SJCRH30 (cell line): ENCODE results near the gene CLDN24. TPM values are rescaled to one million over a fixed set of nuclear protein-coding genes. Genes with fewer than 3 reads are reported as not detected.
A peak's percentile ranks its signal among the peaks of the same experiment; 100 is the strongest.

Experiments used
- DNase-seq, 2 experiments: peaks; one replicate each; pipeline ENCODE4 v3.0.0-alpha.2; 2015 to 2020
- H3K27ac ChIP-seq: fragments of 250-450 bp; sonication (Bioruptor Pico); 2 replicates; pipeline ENCODE4 v1.5.1; 2020; ENCODE audit warnings: mild to moderate bottlenecking, moderate library complexity
- H3K27me3 ChIP-seq: fragments of 250-450 bp; sonication (Bioruptor Pico); 2 replicates; pipeline ENCODE4 v1.5.1; 2020; ENCODE audit warnings: mild to moderate bottlenecking, moderate library complexity
- H3K36me3 ChIP-seq: fragments of 250-450 bp; sonication (Bioruptor Pico); 2 replicates; pipeline ENCODE4 v1.5.1; 2020; ENCODE audit warnings: mild to moderate bottlenecking, moderate library complexity
- H3K4me1 ChIP-seq: fragments of 250-450 bp; sonication (Bioruptor Pico); 2 replicates; pipeline ENCODE4 v1.5.1; 2020; ENCODE audit warnings: mild to moderate bottlenecking, moderate library complexity
- H3K4me3 ChIP-seq: fragments of 250-450 bp; sonication (Bioruptor Pico); 2 replicates; pipeline ENCODE4 v1.5.1; 2020; ENCODE audit warnings: mild to moderate bottlenecking, moderate library complexity
- H3K9me3 ChIP-seq: fragments of 250-450 bp; sonication (Bioruptor Pico); replicated peaks from 2 replicates; pipeline ENCODE4 v1.5.1; 2020; ENCODE audit warnings: mild to moderate bottlenecking, moderate library complexity
- total RNA-seq: library from RNA; depleted of rRNA; stranded (reverse); fragments of >200 nt; shearing (Covaris generic); gene quantifications from 2 replicates; pipeline ENCODE4 v1.2.3, GENCODE V29; 2014; rRNA removed

Gene CLDN24
- not detected in 2 replicates for total RNA-seq

- no peak for DNase-seq
- Histone ChIP-seq H3K4me3 (no peak within 1 kb of the TSS), H3K27me3 (no peaks in the 10 kb centered on the region), H3K9me3 (no peaks in the 10 kb centered on the region), H3K36me3 (no peaks in the 10 kb centered on the region), H3K4me1 (no peaks in the 10 kb centered on the region), H3K27ac (no peak within 1 kb of the TSS)
Observed at GRCh38 chr4:183322326-183322725, at the start of gene CLDN24. Gene CLDN24, minus strand, starts transcription at chr4:183322426. Its CDS starts 0 bp downstream, at chr4:183322426.

GRCh38 chr4:183370786-183371185 lies 48.6 kb upstream of the CLDN24 start:
- H3K36me3 ChIP-seq = no peaks in the 10 kb centered on the region
- DNase-seq = no peak
- H3K27me3 ChIP-seq = no peaks in the 10 kb centered on the region
- no peak overlapping the region for H3K4me3 ChIP-seq
- no peaks in the 10 kb centered on the region for H3K9me3 ChIP-seq
- no peaks in the 10 kb centered on the region for H3K4me1 ChIP-seq
- H3K27ac ChIP-seq = no peak overlapping the region

GRCh38 chr4:183369073-183369472 lies 46.8 kb upstream of the CLDN24 start:
- Histone ChIP-seq H3K27ac (no peak overlapping the region), H3K9me3 (no peaks in the 10 kb centered on the region), H3K36me3 (no peaks in the 10 kb centered on the region), H3K4me1 (no peaks in the 10 kb centered on the region), H3K27me3 (no peaks in the 10 kb centered on the region), H3K4me3 (no peak overlapping the region)
- no peak for DNase-seq

GRCh38 chr4:183366206-183366835 lies 44.1 kb upstream of the CLDN24 start:
- H3K4me3 ChIP-seq = no peak overlapping the region
- H3K27ac ChIP-seq = no peak overlapping the region
- H3K4me1 ChIP-seq = no peaks in the 10 kb centered on the region
- no peaks in the 10 kb centered on the region for H3K9me3 ChIP-seq
- DNase-seq = no peak
- no peaks in the 10 kb centered on the region for H3K27me3 ChIP-seq
- H3K36me3 ChIP-seq = no peaks in the 10 kb centered on the region

GRCh38 chr4:183364025-183364424 lies 41.8 kb upstream of the CLDN24 start:
- Histone ChIP-seq H3K4me1 (no peaks in the 10 kb centered on the region), H3K27me3 (no peaks in the 10 kb centered on the region), H3K4me3 (no peak overlapping the region), H3K36me3 (no peaks in the 10 kb centered on the region), H3K9me3 (no peaks in the 10 kb centered on the region), H3K27ac (no peak overlapping the region)
- no peak for DNase-seq

GRCh38 chr4:183362916-183363542 lies 40.8 kb upstream of the CLDN24 start:
- no peaks in the 10 kb centered on the region for H3K27me3 ChIP-seq
- no peak overlapping the region for H3K27ac ChIP-seq
- no peak overlapping the region for H3K4me3 ChIP-seq
- no peaks in the 10 kb centered on the region for H3K4me1 ChIP-seq
- no peaks in the 10 kb centered on the region for H3K36me3 ChIP-seq
- H3K9me3 ChIP-seq = no peaks in the 10 kb centered on the region
- DNase-seq = no peak

GRCh38 chr4:183362036-183362435 lies 39.8 kb upstream of the CLDN24 start:
- DNase-seq = no peak
- H3K9me3 ChIP-seq = no peaks in the 10 kb centered on the region
- no peak overlapping the region for H3K27ac ChIP-seq
- H3K36me3 ChIP-seq = no peaks in the 10 kb centered on the region
- H3K27me3 ChIP-seq = no peaks in the 10 kb centered on the region
- no peak overlapping the region for H3K4me3 ChIP-seq
- H3K4me1 ChIP-seq = no peaks in the 10 kb centered on the region

- Histone ChIP-seq H3K27ac (no peak overlapping the region), H3K9me3 (no peaks in the 10 kb centered on the region), H3K36me3 (no peaks in the 10 kb centered on the region), H3K27me3 (no peaks in the 10 kb centered on the region), H3K4me3 (no peak overlapping the region), H3K4me1 (no peaks in the 10 kb centered on the region)
- peak in 1 of 2 experiments; percentile 4 for DNase-seq
Observed at GRCh38 chr4:183360161-183360919, 38.1 kb upstream of the CLDN24 start.

GRCh38 chr4:183358215-183358755 lies 36.1 kb upstream of the CLDN24 start:
- H3K27me3 ChIP-seq = no peaks in the 10 kb centered on the region
- no peak overlapping the region for H3K27ac ChIP-seq
- H3K36me3 ChIP-seq = no peaks in the 10 kb centered on the region
- H3K4me3 ChIP-seq = no peak overlapping the region
- H3K4me1 ChIP-seq = no peaks in the 10 kb centered on the region
- no peak for DNase-seq
- no peaks in the 10 kb centered on the region for H3K9me3 ChIP-seq

GRCh38 chr4:183356931-183357675 lies 34.9 kb upstream of the CLDN24 start:
- Histone ChIP-seq H3K27me3 (no peaks in the 10 kb centered on the region), H3K36me3 (no peaks in the 10 kb centered on the region), H3K9me3 (no peaks in the 10 kb centered on the region), H3K4me3 (no peak overlapping the region), H3K4me1 (no peaks in the 10 kb centered on the region), H3K27ac (no peak overlapping the region)
- no peak for DNase-seq

GRCh38 chr4:183356173-183356830 lies 34.1 kb upstream of the CLDN24 start:
- Histone ChIP-seq H3K4me1 (no peaks in the 10 kb centered on the region), H3K9me3 (no peaks in the 10 kb centered on the region), H3K4me3 (no peak overlapping the region), H3K27ac (no peak overlapping the region), H3K27me3 (no peaks in the 10 kb centered on the region), H3K36me3 (no peaks in the 10 kb centered on the region)
- no peak for DNase-seq

GRCh38 chr4:183355405-183355804 lies 33.2 kb upstream of the CLDN24 start:
- Histone ChIP-seq H3K9me3 (no peaks in the 10 kb centered on the region), H3K4me1 (no peaks in the 10 kb centered on the region), H3K27me3 (no peaks in the 10 kb centered on the region), H3K36me3 (no peaks in the 10 kb centered on the region), H3K27ac (no peak overlapping the region), H3K4me3 (no peak overlapping the region)
- DNase-seq = peak in 1 of 2 experiments; percentile 29

- DNase-seq = no peak
- Histone ChIP-seq H3K9me3 (no peaks in the 10 kb centered on the region), H3K36me3 (no peaks in the 10 kb centered on the region), H3K4me1 (no peaks in the 10 kb centered on the region), H3K27me3 (no peaks in the 10 kb centered on the region), H3K27ac (no peak overlapping the region), H3K4me3 (no peak overlapping the region)
Observed at GRCh38 chr4:183354219-183354618, 32.0 kb upstream of the CLDN24 start.

GRCh38 chr4:183353557-183353956 lies 31.3 kb upstream of the CLDN24 start:
- Histone ChIP-seq H3K4me3 (no peak overlapping the region), H3K9me3 (no peaks in the 10 kb centered on the region), H3K4me1 (no peaks in the 10 kb centered on the region), H3K27ac (no peak overlapping the region), H3K36me3 (no peaks in the 10 kb centered on the region), H3K27me3 (no peaks in the 10 kb centered on the region)
- DNase-seq = no peak
